ENCODE measurements around the gene TMEM198. TPM values are rescaled to one million over a fixed set of nuclear protein-coding genes. Genes with fewer than 3 reads are reported as not detected.

TMEM198 gene
- total and polyA plus RNA-seq, 9 of the 15 experiments (the other 6 are each of a cell fraction or from before 2014, with no cell fraction given): 0.03 to 3.8 (median 1.0) TPM

GRCh38 chr2:219509780-219510511 lies 33.9 kb upstream of the TMEM198 start (continued):
- TF ChIP-seq, protein P1, sequence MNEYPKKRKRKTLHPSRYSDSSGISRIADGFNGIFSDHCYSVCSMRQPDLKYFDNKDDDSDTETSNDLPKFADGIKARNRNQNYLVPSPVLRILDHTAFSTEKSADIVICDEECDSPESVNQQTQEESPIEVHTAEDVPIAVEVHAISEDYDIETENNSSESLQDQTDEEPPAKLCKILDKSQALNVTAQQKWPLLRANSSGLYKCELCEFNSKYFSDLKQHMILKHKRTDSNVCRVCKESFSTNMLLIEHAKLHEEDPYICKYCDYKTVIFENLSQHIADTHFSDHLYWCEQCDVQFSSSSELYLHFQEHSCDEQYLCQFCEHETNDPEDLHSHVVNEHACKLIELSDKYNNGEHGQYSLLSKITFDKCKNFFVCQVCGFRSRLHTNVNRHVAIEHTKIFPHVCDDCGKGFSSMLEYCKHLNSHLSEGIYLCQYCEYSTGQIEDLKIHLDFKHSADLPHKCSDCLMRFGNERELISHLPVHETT (CRISPR knock-in tag; conservative IDR thresholded peaks at IDR 0.05 in 1 of 2, IDR thresholded peaks at IDR 0.05 in 1 of 2): peak in 1 of 2 experiments; percentile 80; a peak in 2 of 4 replicates
- no peak for TF ChIP-seq NR1H2 (CRISPR knock-in tag; IDR thresholded peaks at IDR 0.05)
- TF ChIP-seq, protein P2, sequence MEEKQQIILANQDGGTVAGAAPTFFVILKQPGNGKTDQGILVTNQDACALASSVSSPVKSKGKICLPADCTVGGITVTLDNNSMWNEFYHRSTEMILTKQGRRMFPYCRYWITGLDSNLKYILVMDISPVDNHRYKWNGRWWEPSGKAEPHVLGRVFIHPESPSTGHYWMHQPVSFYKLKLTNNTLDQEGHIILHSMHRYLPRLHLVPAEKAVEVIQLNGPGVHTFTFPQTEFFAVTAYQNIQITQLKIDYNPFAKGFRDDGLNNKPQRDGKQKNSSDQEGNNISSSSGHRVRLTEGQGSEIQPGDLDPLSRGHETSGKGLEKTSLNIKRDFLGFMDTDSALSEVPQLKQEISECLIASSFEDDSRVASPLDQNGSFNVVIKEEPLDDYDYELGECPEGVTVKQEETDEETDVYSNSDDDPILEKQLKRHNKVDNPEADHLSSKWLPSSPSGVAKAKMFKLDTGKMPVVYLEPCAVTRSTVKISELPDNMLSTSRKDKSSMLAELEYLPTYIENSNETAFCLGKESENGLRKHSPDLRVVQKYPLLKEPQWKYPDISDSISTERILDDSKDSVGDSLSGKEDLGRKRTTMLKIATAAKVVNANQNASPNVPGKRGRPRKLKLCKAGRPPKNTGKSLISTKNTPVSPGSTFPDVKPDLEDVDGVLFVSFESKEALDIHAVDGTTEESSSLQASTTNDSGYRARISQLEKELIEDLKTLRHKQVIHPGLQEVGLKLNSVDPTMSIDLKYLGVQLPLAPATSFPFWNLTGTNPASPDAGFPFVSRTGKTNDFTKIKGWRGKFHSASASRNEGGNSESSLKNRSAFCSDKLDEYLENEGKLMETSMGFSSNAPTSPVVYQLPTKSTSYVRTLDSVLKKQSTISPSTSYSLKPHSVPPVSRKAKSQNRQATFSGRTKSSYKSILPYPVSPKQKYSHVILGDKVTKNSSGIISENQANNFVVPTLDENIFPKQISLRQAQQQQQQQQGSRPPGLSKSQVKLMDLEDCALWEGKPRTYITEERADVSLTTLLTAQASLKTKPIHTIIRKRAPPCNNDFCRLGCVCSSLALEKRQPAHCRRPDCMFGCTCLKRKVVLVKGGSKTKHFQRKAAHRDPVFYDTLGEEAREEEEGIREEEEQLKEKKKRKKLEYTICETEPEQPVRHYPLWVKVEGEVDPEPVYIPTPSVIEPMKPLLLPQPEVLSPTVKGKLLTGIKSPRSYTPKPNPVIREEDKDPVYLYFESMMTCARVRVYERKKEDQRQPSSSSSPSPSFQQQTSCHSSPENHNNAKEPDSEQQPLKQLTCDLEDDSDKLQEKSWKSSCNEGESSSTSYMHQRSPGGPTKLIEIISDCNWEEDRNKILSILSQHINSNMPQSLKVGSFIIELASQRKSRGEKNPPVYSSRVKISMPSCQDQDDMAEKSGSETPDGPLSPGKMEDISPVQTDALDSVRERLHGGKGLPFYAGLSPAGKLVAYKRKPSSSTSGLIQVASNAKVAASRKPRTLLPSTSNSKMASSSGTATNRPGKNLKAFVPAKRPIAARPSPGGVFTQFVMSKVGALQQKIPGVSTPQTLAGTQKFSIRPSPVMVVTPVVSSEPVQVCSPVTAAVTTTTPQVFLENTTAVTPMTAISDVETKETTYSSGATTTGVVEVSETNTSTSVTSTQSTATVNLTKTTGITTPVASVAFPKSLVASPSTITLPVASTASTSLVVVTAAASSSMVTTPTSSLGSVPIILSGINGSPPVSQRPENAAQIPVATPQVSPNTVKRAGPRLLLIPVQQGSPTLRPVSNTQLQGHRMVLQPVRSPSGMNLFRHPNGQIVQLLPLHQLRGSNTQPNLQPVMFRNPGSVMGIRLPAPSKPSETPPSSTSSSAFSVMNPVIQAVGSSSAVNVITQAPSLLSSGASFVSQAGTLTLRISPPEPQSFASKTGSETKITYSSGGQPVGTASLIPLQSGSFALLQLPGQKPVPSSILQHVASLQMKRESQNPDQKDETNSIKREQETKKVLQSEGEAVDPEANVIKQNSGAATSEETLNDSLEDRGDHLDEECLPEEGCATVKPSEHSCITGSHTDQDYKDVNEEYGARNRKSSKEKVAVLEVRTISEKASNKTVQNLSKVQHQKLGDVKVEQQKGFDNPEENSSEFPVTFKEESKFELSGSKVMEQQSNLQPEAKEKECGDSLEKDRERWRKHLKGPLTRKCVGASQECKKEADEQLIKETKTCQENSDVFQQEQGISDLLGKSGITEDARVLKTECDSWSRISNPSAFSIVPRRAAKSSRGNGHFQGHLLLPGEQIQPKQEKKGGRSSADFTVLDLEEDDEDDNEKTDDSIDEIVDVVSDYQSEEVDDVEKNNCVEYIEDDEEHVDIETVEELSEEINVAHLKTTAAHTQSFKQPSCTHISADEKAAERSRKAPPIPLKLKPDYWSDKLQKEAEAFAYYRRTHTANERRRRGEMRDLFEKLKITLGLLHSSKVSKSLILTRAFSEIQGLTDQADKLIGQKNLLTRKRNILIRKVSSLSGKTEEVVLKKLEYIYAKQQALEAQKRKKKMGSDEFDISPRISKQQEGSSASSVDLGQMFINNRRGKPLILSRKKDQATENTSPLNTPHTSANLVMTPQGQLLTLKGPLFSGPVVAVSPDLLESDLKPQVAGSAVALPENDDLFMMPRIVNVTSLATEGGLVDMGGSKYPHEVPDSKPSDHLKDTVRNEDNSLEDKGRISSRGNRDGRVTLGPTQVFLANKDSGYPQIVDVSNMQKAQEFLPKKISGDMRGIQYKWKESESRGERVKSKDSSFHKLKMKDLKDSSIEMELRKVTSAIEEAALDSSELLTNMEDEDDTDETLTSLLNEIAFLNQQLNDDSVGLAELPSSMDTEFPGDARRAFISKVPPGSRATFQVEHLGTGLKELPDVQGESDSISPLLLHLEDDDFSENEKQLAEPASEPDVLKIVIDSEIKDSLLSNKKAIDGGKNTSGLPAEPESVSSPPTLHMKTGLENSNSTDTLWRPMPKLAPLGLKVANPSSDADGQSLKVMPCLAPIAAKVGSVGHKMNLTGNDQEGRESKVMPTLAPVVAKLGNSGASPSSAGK (IDR thresholded peaks at IDR 0.05): peak; percentile 61; the same call in 1 of the 2 replicates
- peak; percentile 96 for TF ChIP-seq LEF1 (IDR thresholded peaks at IDR 0.05)
- TF ChIP-seq MCM2 (IDR thresholded peaks at IDR 0.05; ENCODE audit: low read depth): no peak
- TF ChIP-seq KAT7 (CRISPR knock-in tag; IDR thresholded peaks at IDR 0.05; ENCODE audit: borderline replicate concordance): no peak
- peak; percentile 49 to 61 for TF ChIP-seq RAD21 (CRISPR knock-in tag; conservative IDR thresholded peaks at IDR 0.05 in 1 of 2, IDR thresholded peaks at IDR 0.05 in 1 of 2)
- TF ChIP-seq TEAD2 (tag; IDR thresholded peaks at IDR 0.05): no peak
- peak; percentile 64; the same call in 1 of the 2 replicates for TF ChIP-seq NR2C2 (CRISPR knock-in tag; IDR thresholded peaks at IDR 0.05)
- TF ChIP-seq NR2C2 (tag; IDR thresholded peaks at IDR 0.05): peak; percentile 90
- TF ChIP-seq ZNF253 (CRISPR knock-in tag; conservative IDR thresholded peaks at IDR 0.05): no peak
- no peak for TF ChIP-seq SRSF9 (IDR thresholded peaks at IDR 0.05; ENCODE audit: borderline replicate concordance, low read depth, low read length)
- 0 out of 2 replicates have a peak, but pooled peaks have one; percentile 67 for TF ChIP-seq MTA3 (IDR thresholded peaks at IDR 0.05; ENCODE audit: borderline replicate concordance)
- TF ChIP-seq BHLHE40 (IDR thresholded peaks at IDR 0.05; ENCODE audit: low read length): peak; percentile 77
- TF ChIP-seq KLF16 (IDR thresholded peaks at IDR 0.05): peak; percentile 94

Data from K562 (cell line).